IMR-90 (cell line): Measurements from ENCODE around the gene AVPR1B. TPM values are rescaled to one million over a fixed set of nuclear protein-coding genes. Genes with fewer than 3 reads are reported as not detected.

Experiments
- ATAC-seq: fragments of 200-7000 bp; cut with Tn5 transposase; 2 replicates; pipeline ENCODE4 v1.9.1; 2020; ENCODE audit warnings: low read depth, mild to moderate bottlenecking, moderate library complexity
- BruUV-seq: library from RNA; stranded (reverse); fragments of 400-500 nt; replicated peaks from 2 replicates; lab custom pipeline; 2021; lab: Mats Ljungman, UMichigan
- CTCF ChIA-PET: fragments of 300-600 bp; formaldehyde crosslinking; extraction: SDS; loops from one replicate; lab custom pipeline; 2021; ENCODE audit warnings: antibody characterized with exemption; lab: Yijun Ruan, JAX
- POLR2A ChIA-PET: fragments of 300-600 bp; sonication (Branson Sonifier 250); formaldehyde crosslinking; loops from one replicate; lab custom pipeline; 2022; ENCODE audit warnings: antibody characterized with exemption; ENCODE audit not compliant: unreplicated experiment; lab: Charles Lee
- DNase-seq: peaks from one replicate; pipeline ENCODE4 v3.0.0; 2013
- H2AFZ ChIP-seq: replicated peaks from 2 replicates; pipeline ENCODE3; 2013; ENCODE audit warnings: low read length, mild to moderate bottlenecking; ENCODE audit not compliant: poor library complexity
- H2AK5ac ChIP-seq: 2 replicates; pipeline ENCODE4 v1.6.1; 2013; ENCODE audit warnings: low read depth, low read length, inconsistent platforms
- H2AK9ac ChIP-seq: replicated peaks from 2 replicates; pipeline ENCODE3; 2013; ENCODE audit warnings: mild to moderate bottlenecking, low read depth, low read length, moderate library complexity; ENCODE audit not compliant: poor library complexity
- H2BK120ac ChIP-seq: 2 replicates; pipeline ENCODE4 v1.6.1; 2013; ENCODE audit warnings: low read depth, low read length, inconsistent platforms
- H2BK15ac ChIP-seq: 3 replicates; pipeline ENCODE4 v1.6.1; 2013; ENCODE audit warnings: low read depth, low read length, inconsistent platforms
- H2BK20ac ChIP-seq: 2 replicates; pipeline ENCODE4 v1.6.1; 2013; ENCODE audit warnings: low read depth, mild to moderate bottlenecking, inconsistent platforms, low read length, moderate library complexity
- H2BK5ac ChIP-seq: 2 replicates; pipeline ENCODE4 v1.6.1; 2013; ENCODE audit warnings: mild to moderate bottlenecking, low read depth, low read length, inconsistent platforms; ENCODE audit not compliant: poor library complexity, severe bottlenecking
- H3K14ac ChIP-seq: replicated peaks from 2 replicates; pipeline ENCODE4 v1.6.1; 2013; ENCODE audit warnings: low read depth, low read length, inconsistent platforms
- H3K18ac ChIP-seq: 2 replicates; pipeline ENCODE4 v1.6.1; 2013; ENCODE audit warnings: low read depth, low read length, control low read depth
- H3K23ac ChIP-seq: 2 replicates; pipeline ENCODE4 v1.6.1; 2013; ENCODE audit warnings: low read depth, low read length, inconsistent platforms
- H3K27ac ChIP-seq: 2 replicates; pipeline ENCODE4 v1.5.1; 2013; ENCODE audit warnings: mild to moderate bottlenecking, control low read depth, low read length; ENCODE audit not compliant: insufficient read depth
- H3K27me3 ChIP-seq: 2 replicates; pipeline ENCODE4 v1.6.1; 2013; ENCODE audit warnings: low read length; ENCODE audit not compliant: control insufficient read depth, insufficient read depth
- H3K36me3 ChIP-seq: 2 replicates; pipeline ENCODE4 v1.6.1; 2013; ENCODE audit warnings: low read length, mixed read lengths; ENCODE audit not compliant: control insufficient read depth, insufficient read depth
- H3K4ac ChIP-seq: 2 replicates; pipeline ENCODE4 v1.6.1; 2013; ENCODE audit warnings: low read depth, low read length, inconsistent platforms
- H3K4me1 ChIP-seq: 2 replicates; pipeline ENCODE4 v1.6.1; 2013; ENCODE audit warnings: low read length, mixed read lengths; ENCODE audit not compliant: control insufficient read depth, insufficient read depth
- H3K4me2 ChIP-seq: 2 replicates; pipeline ENCODE4 v1.6.1; 2013; ENCODE audit warnings: low read depth, mild to moderate bottlenecking, control low read depth, low read length, moderate library complexity
- H3K4me3 ChIP-seq: 2 replicates; pipeline ENCODE4 v1.5.1; 2013; ENCODE audit warnings: low read depth, mild to moderate bottlenecking, control low read depth, low read length, moderate library complexity; ENCODE audit not compliant: insufficient read depth
- H3K56ac ChIP-seq: 2 replicates; pipeline ENCODE4 v1.6.1; 2013; ENCODE audit warnings: low read length, inconsistent platforms; ENCODE audit not compliant: insufficient read depth; ENCODE audit errors: extremely low read depth
- H3K79me1 ChIP-seq, 2 experiments: 2 replicates each; pipeline ENCODE4 v1.6.1; 2013; ENCODE audit warnings: low read length in 2 of 2, inconsistent platforms in 1 of 2, low read depth in 1 of 2
- H3K9ac ChIP-seq: 2 replicates; pipeline ENCODE4 v1.6.1; 2013; ENCODE audit warnings: low read depth, low read length, control low read depth
- H3K9me1 ChIP-seq: 2 replicates; pipeline ENCODE4 v1.6.1; 2013; ENCODE audit warnings: low read length, inconsistent platforms; ENCODE audit not compliant: insufficient read depth
- H3K9me3 ChIP-seq: 2 replicates; pipeline ENCODE4 v1.6.1; 2013; ENCODE audit warnings: low read length; ENCODE audit not compliant: control insufficient read depth, insufficient read depth
- H4K20me1 ChIP-seq: 2 replicates; pipeline ENCODE4 v1.6.1; 2013; ENCODE audit warnings: low read length, inconsistent platforms; ENCODE audit not compliant: insufficient read depth
- H4K5ac ChIP-seq: 2 replicates; pipeline ENCODE4 v1.6.1; 2013; ENCODE audit warnings: mild to moderate bottlenecking, low read depth, low read length, control low read depth
- H4K8ac ChIP-seq, 2 experiments: 2 replicates each; pipeline ENCODE4 v1.6.1; 2013; ENCODE audit warnings: low read depth in 2 of 2, low read length in 2 of 2, control low read depth in 1 of 2, inconsistent platforms in 1 of 2
- H4K91ac ChIP-seq: 2 replicates; pipeline ENCODE4 v1.6.1; 2013; ENCODE audit warnings: low read depth, low read length, inconsistent platforms; ENCODE audit not compliant: insufficient read depth
- BHLHE40 ChIP-seq: fragments of 150-350 bp; IDR thresholded peaks from 2 replicates; pipeline ENCODE4 v1.6.1; 2016; ENCODE audit warnings: mild to moderate bottlenecking, low read depth, low read length
- CEBPB ChIP-seq: IDR thresholded peaks from 2 replicates; pipeline ENCODE4 v1.6.1; 2012; ENCODE audit warnings: low read depth, low read length, improper control_type of control experiment
- CHD1 ChIP-seq: IDR thresholded peaks from 2 replicates; pipeline ENCODE4 v1.6.1; 2012; ENCODE audit warnings: low read depth, low read length, improper control_type of control experiment
- CTCF ChIP-seq: conservative IDR thresholded peaks from 2 replicates; pipeline ENCODE4 v1.5.1; 2012; ENCODE audit warnings: mild to moderate bottlenecking, low read depth, low read length, improper control_type of control experiment
- FOS ChIP-seq: fragments of 150-350 bp; IDR thresholded peaks from 2 replicates; pipeline ENCODE4 v1.6.1; 2016; ENCODE audit warnings: low read depth, low read length
- MAFK ChIP-seq: IDR thresholded peaks from 2 replicates; pipeline ENCODE4 v1.6.1; 2012; ENCODE audit warnings: low read depth, low read length, improper control_type of control experiment
- MAZ ChIP-seq: IDR thresholded peaks from 2 replicates; pipeline ENCODE4 v1.6.1; 2012; ENCODE audit warnings: low read depth, mild to moderate bottlenecking, low read length, improper control_type of control experiment, moderate library complexity, borderline replicate concordance
- MXI1 ChIP-seq: IDR thresholded peaks from 2 replicates; pipeline ENCODE4 v1.6.1; 2012; ENCODE audit warnings: low read depth, mild to moderate bottlenecking, low read length, moderate library complexity, borderline replicate concordance
- NFE2L2 ChIP-seq: fragments of 150-350 bp; IDR thresholded peaks from 2 replicates; pipeline ENCODE4 v1.6.1; 2016; ENCODE audit warnings: low read depth, mild to moderate bottlenecking, low read length
- POLR2A ChIP-seq: IDR thresholded peaks from 2 replicates; pipeline ENCODE4 v1.6.1; 2012; ENCODE audit warnings: mild to moderate bottlenecking, low read depth, low read length
- RAD21 ChIP-seq: IDR thresholded peaks from 2 replicates; pipeline ENCODE4 v1.6.1; 2012; ENCODE audit warnings: low read length, improper control_type of control experiment
- RCOR1 ChIP-seq: IDR thresholded peaks from 2 replicates; pipeline ENCODE4 v1.6.1; 2012; ENCODE audit warnings: mild to moderate bottlenecking, low read length, improper control_type of control experiment; ENCODE audit not compliant: insufficient replicate concordance
- RFX5 ChIP-seq: IDR thresholded peaks from 2 replicates; pipeline ENCODE4 v1.8.0; 2012; ENCODE audit warnings: low read depth, mild to moderate bottlenecking, low read length, moderate library complexity
- SMC3 ChIP-seq: fragments of 150-350 bp; IDR thresholded peaks from 2 replicates; pipeline ENCODE4 v1.6.1; 2016; ENCODE audit warnings: low read depth, mild to moderate bottlenecking, antibody characterized with exemption, low read length, moderate library complexity
- WGBS, 2 experiments: methylation state at CpG; one replicate each; pipeline versions ENCODE4 v1.1.5 to v1.1.7; 2013; ENCODE audit warnings: missing lambda C conversion rate in 2 of 2; ENCODE audit not compliant: insufficient read length in 1 of 2; ENCODE audit errors: extremely low coverage in 2 of 2; 5-methylcytosine and 5-hydroxymethylcytosine counted together
- dilution Hi-C: fragments of 300-500 bp; cut with HindIII; formaldehyde crosslinking; loops from one replicate; pipeline ENCODE4 v1.14.3; 2018; ENCODE audit warnings: low sequenced_read_pairs; ENCODE audit not compliant: unreplicated experiment
- in situ Hi-C: fragments of 300-500 bp; cut with MboI; formaldehyde crosslinking; loops from 3 replicates; pipeline ENCODE4 v1.14.3; 2019; ENCODE audit warnings: low sequenced_read_pairs, inconsistent platforms, mixed read lengths
- intact Hi-C: fragments of 100-400 bp; cut with micrococcal nuclease; formaldehyde crosslinking; loops from 2 replicates; pipeline ENCODE4 v1.10.0; 2022
- polyA plus RNA-seq, 3 experiments: library from polyadenylated mRNA; depleted of rRNA; stranded (reverse); fragments of >200 nt; gene quantifications; 2 replicates each; pipeline ENCODE4 v1.2.3, GENCODE V29; 2012; ENCODE audit warnings: low replicate concordance in 1 of 3
- total RNA-seq: library from RNA; depleted of rRNA; stranded (reverse); fragments of >200 nt; gene quantifications from 2 replicates; pipeline ENCODE4 v1.2.3, GENCODE V29; 2012
- TF ChIP-seq, protein P1 (sequence below): fragments of 150-350 bp; IDR thresholded peaks from 2 replicates; pipeline ENCODE4 v1.6.1; 2017; ENCODE audit warnings: mild to moderate bottlenecking, antibody characterized with exemption, low read length, low read depth
- TF ChIP-seq, protein P2 (sequence below): fragments of 150-350 bp; IDR thresholded peaks from 2 replicates; pipeline ENCODE4 v1.6.1; 2016; ENCODE audit warnings: low read depth, mild to moderate bottlenecking, low read length, moderate library complexity, borderline replicate concordance

AVPR1B gene
- total and polyA plus RNA-seq, 2 of the 4 experiments (the other 2 are of a cell fraction), result not detected

- no peaks in the 10 kb centered on the region for H3K9me1 ChIP-seq
- no peak overlapping the region for H2AK5ac ChIP-seq
- intact Hi-C loops (no loop called here), in situ Hi-C loops (no loop called here), dilution Hi-C loops (no loop called here)
- no peak overlapping the region for H2BK20ac ChIP-seq
- H3K27ac ChIP-seq, result no peak overlapping the region
- H4K8ac ChIP-seq, result no peak overlapping the region
- H4K5ac ChIP-seq, result no peak overlapping the region
- H4K20me1 ChIP-seq, result no peaks in the 10 kb centered on the region
- no peak overlapping the region for H3K18ac ChIP-seq
- H3K4ac ChIP-seq, result no peak overlapping the region
- H2AK9ac ChIP-seq, result no peak overlapping the region
- no peak overlapping the region for H2BK15ac ChIP-seq
- CTCF ChIA-PET, result interaction anchor here (0.6 to 1.1 kb wide), 2 partner anchors 9 to 120 kb away, joined by 3 to 4 read pairs; no protein-coding TSS in a partner anchor
- H2BK5ac ChIP-seq, result no peak overlapping the region
- no peak overlapping the region for H3K4me2 ChIP-seq
- H3K27me3 ChIP-seq, result peaks cover 57% of the 10 kb centered on the region
- ATAC-seq (no peak), DNase-seq (no peak)
- H3K56ac ChIP-seq, result no peak overlapping the region
- WGBS, 2 experiments, result 80% methylated on average over 2 of the region's 3 CpGs; no CpG with 5 or more reads in 1 of the 2 experiments
- H3K23ac ChIP-seq, result no peak overlapping the region
- no peak overlapping the region for H3K14ac ChIP-seq
- no peaks in the 10 kb centered on the region for H3K4me1 ChIP-seq
- no peaks in the 10 kb centered on the region for H3K79me1 ChIP-seq
- BruUV-seq, result no TSS peak
- POLR2A ChIA-PET, result no interaction called here
- H3K9me3 ChIP-seq, result no peaks in the 10 kb centered on the region
- H3K9ac ChIP-seq, result no peak overlapping the region
- H3K36me3 ChIP-seq, result no peaks in the 10 kb centered on the region
- H4K91ac ChIP-seq, result no peak overlapping the region
- TF ChIP-seq CEBPB, result no peak
- TF ChIP-seq, protein P1, sequence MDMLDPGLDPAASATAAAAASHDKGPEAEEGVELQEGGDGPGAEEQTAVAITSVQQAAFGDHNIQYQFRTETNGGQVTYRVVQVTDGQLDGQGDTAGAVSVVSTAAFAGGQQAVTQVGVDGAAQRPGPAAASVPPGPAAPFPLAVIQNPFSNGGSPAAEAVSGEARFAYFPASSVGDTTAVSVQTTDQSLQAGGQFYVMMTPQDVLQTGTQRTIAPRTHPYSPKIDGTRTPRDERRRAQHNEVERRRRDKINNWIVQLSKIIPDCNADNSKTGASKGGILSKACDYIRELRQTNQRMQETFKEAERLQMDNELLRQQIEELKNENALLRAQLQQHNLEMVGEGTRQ, result no peak
- TF ChIP-seq POLR2A, result no peak
- no peak for TF ChIP-seq MAZ
- TF ChIP-seq RCOR1, result no peak
- TF ChIP-seq BHLHE40, result no peak
- no peak for TF ChIP-seq RFX5
- TF ChIP-seq SMC3, result no peak
- no peak for TF ChIP-seq MXI1
- TF ChIP-seq CTCF, result no peak
- no peak for TF ChIP-seq CHD1
- TF ChIP-seq RAD21, result no peak
- no peak for TF ChIP-seq NFE2L2
- TF ChIP-seq MAFK, result no peak
- TF ChIP-seq, protein P2, sequence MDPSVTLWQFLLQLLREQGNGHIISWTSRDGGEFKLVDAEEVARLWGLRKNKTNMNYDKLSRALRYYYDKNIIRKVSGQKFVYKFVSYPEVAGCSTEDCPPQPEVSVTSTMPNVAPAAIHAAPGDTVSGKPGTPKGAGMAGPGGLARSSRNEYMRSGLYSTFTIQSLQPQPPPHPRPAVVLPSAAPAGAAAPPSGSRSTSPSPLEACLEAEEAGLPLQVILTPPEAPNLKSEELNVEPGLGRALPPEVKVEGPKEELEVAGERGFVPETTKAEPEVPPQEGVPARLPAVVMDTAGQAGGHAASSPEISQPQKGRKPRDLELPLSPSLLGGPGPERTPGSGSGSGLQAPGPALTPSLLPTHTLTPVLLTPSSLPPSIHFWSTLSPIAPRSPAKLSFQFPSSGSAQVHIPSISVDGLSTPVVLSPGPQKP, result no peak
- no peak for TF ChIP-seq FOS
- no peak overlapping the region for H2AFZ ChIP-seq
- no peak overlapping the region for H3K4me3 ChIP-seq
- H2BK120ac ChIP-seq, result no peak overlapping the region
Observed at GRCh38 chr1:206097381-206097780, 19.8 kb downstream of the AVPR1B start.
